ENCODE results near the gene CPA4. TPM values are rescaled to one million over a fixed set of nuclear protein-coding genes. Genes with fewer than 3 reads are reported as not detected.

The CPA4 gene
- total RNA-seq, 1 experiment from 2014 or later = 22.1 TPM

- CTCF ChIA-PET = no interaction called here
These were observed 71.5 kb downstream of the CPA4 start for GRCh38 chr7:130364451-130364850.

DNA sequence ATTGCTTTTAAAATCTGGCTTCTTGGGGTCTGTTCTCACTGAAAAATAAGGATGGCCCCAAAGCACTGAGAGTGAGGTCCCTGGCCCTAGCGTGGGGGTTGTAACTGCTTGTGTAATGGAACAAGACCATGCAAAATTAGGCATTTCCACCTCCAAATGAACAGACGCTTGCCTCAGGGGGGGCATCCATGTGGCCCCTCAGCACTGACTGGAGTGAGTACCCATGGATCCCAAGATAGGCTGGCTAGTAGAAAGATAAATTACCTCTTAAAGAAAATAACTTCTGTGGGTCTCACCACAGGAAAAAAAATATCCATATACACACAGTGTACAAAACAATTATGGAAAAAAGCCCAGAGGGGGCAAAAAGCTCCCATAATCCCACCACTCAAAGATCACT, 72.1 kb downstream of the CPA4 start:
- H3K4me1 ChIP-seq (ENCODE audit: insufficient read depth, low read length) = peaks cover 37% of the 10 kb centered on the region

More at GRCh38 chr7:130364451-130364850, 71.5 kb downstream of the CPA4 start:
- no peak for DNase-seq
- Histone ChIP-seq H3K79me2 (ENCODE audit: low read length) (no peaks in the 10 kb centered on the region), H3F3A (ENCODE audit: low read length, unreplicated experiment) (peaks cover 3% of the 10 kb centered on the region), H3K9ac (ENCODE audit: low read length) (no peak overlapping the region), H3K4me1 (ENCODE audit: insufficient read depth, low read length) (peaks cover 37% of the 10 kb centered on the region), H3K9me2 (replicated peaks; ENCODE audit: low read length) (no peaks in the 10 kb centered on the region), H3K36me3 (ENCODE audit: low read depth, low read length) (no peaks in the 10 kb centered on the region), H3K9me3 (ENCODE audit: low read length) (peaks cover under 1% of the 10 kb centered on the region; the same call in 1 of the 2 replicates), H2AFZ (ENCODE audit: low read length) (no peak overlapping the region), H3K27ac (ENCODE audit: low read length) (no peak overlapping the region), H3K4me3 (ENCODE audit: low read length) (no peak overlapping the region), H4K20me1 (ENCODE audit: low read length) (no peaks in the 10 kb centered on the region), H3K27me3 (ENCODE audit: low read length) (no peaks in the 10 kb centered on the region), H3K4me2 (ENCODE audit: low read length) (no peak overlapping the region)
- intact Hi-C loops (cut with micrococcal nuclease) = no loop called here
- POLR2A ChIA-PET (ENCODE audit: unreplicated experiment) = no interaction called here
- TF ChIP-seq EZH2phosphoT487 (IDR thresholded peaks at IDR 0.05; ENCODE audit: borderline replicate concordance, low read length) (no peak), CTCF (conservative IDR thresholded peaks at IDR 0.05; ENCODE audit: low read depth, low read length) (no peak), EZH2 (IDR thresholded peaks at IDR 0.05; ENCODE audit: low read length, unreplicated experiment) (no peak)
- no peak for ATAC-seq
- no TSS peak for BruUV-seq (replicated peaks)

More for the DNA sequence above, 72.1 kb downstream of the CPA4 start:
- H3F3A ChIP-seq (ENCODE audit: low read length, unreplicated experiment) = peaks cover 3% of the 10 kb centered on the region
- no peaks in the 10 kb centered on the region for H3K9me2 ChIP-seq (replicated peaks; ENCODE audit: low read length)
- H3K36me3 ChIP-seq (ENCODE audit: low read depth, low read length) = no peaks in the 10 kb centered on the region
- H3K9ac ChIP-seq (ENCODE audit: low read length) = no peak overlapping the region
- H3K27me3 ChIP-seq (ENCODE audit: low read length) = no peaks in the 10 kb centered on the region
- intact Hi-C loops (cut with micrococcal nuclease) = no loop called here
- H3K4me2 ChIP-seq (ENCODE audit: low read length) = no peak overlapping the region
- TF ChIP-seq CTCF (conservative IDR thresholded peaks at IDR 0.05; ENCODE audit: low read depth, low read length) (no peak), EZH2 (IDR thresholded peaks at IDR 0.05; ENCODE audit: low read length, unreplicated experiment) (no peak)
- no peak overlapping the region for H3K27ac ChIP-seq (ENCODE audit: low read length)
- ATAC-seq = no peak
- no peak for DNase-seq
- CTCF ChIA-PET = no interaction called here
- no peak overlapping the region for H2AFZ ChIP-seq (ENCODE audit: low read length)
- no peaks in the 10 kb centered on the region for H4K20me1 ChIP-seq (ENCODE audit: low read length)
- no TSS peak for BruUV-seq (replicated peaks)
- H3K4me3 ChIP-seq (ENCODE audit: low read length) = no peak overlapping the region
- H3K9me3 ChIP-seq (ENCODE audit: low read length) = no peaks in the 10 kb centered on the region
- POLR2A ChIA-PET (ENCODE audit: unreplicated experiment) = no interaction called here
- no peaks in the 10 kb centered on the region for H3K79me2 ChIP-seq (ENCODE audit: low read length)

Data from PC-3 (cell line).